ENCODE results near the gene VAC14. TPM values are rescaled to one million over a fixed set of nuclear protein-coding genes. Genes with fewer than 3 reads are reported as not detected.

The VAC14 gene
- total RNA-seq, 1 experiment from 2014 or later = 49.9 TPM

DNA sequence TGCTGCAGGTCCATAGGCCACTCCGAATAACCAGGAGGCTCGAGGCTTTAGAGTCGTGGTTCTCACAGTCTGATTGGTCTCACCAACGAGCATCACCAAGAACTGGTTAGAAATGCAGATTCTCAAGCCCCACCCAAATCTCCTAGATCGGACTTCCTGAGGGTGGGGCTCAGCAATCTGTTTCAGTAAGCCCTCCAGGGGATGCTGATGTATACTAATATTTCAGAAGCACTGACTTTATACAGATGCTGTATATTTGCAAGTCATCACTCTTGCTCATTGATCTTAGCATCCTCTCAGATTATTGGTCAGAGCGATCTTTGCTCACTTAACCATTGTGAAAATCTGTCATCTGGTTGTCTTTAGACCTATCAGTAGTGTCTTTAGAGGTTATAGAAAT is 4.4 kb upstream of the VAC14 start:
- no peaks in the 10 kb centered on the region for H3K79me1 ChIP-seq (ENCODE audit: insufficient read depth, low read depth, low read length, poor library complexity, severe bottlenecking)
- no peak overlapping the region for H2BK120ac ChIP-seq (ENCODE audit: low read depth, low read length, poor library complexity, severe bottlenecking)
- Mint-ChIP-seq H3K4me1 (peaks cover 8 to 12% of the 10 kb centered on the region in 2 experiments), H3K4me3 (no peak overlapping the region), H3K27me3 (ENCODE audit: low read depth) (peaks cover 70% of the 10 kb centered on the region), H3K36me3 (ENCODE audit: insufficient read depth in 1 of 3, low read depth in 3 of 3) (no peaks in the 10 kb centered on the region), H3K27ac (no peak overlapping the region), H3K9me3 (no peaks in the 10 kb centered on the region; a peak in 1 of 5 replicates)
- H4K5ac ChIP-seq (ENCODE audit: insufficient read length, low read depth, low read length) = no peak overlapping the region
- no peaks in the 10 kb centered on the region; the same call in 1 of the 2 replicates for H3K27me3 ChIP-seq (ENCODE audit: insufficient read depth, low read length)
- H3K18ac ChIP-seq (ENCODE audit: insufficient read length, low read depth, low read length) = no peak overlapping the region
- H3K23ac ChIP-seq (ENCODE audit: insufficient read length, low read depth, low read length) = no peak overlapping the region
- no peaks in the 10 kb centered on the region for H4K20me1 ChIP-seq (ENCODE audit: control insufficient read depth, insufficient read depth, insufficient read length)
- no peak overlapping the region for H2AFZ ChIP-seq (ENCODE audit: low read length)
- TF ChIP-seq, protein P1, sequence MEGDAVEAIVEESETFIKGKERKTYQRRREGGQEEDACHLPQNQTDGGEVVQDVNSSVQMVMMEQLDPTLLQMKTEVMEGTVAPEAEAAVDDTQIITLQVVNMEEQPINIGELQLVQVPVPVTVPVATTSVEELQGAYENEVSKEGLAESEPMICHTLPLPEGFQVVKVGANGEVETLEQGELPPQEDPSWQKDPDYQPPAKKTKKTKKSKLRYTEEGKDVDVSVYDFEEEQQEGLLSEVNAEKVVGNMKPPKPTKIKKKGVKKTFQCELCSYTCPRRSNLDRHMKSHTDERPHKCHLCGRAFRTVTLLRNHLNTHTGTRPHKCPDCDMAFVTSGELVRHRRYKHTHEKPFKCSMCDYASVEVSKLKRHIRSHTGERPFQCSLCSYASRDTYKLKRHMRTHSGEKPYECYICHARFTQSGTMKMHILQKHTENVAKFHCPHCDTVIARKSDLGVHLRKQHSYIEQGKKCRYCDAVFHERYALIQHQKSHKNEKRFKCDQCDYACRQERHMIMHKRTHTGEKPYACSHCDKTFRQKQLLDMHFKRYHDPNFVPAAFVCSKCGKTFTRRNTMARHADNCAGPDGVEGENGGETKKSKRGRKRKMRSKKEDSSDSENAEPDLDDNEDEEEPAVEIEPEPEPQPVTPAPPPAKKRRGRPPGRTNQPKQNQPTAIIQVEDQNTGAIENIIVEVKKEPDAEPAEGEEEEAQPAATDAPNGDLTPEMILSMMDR (conservative IDR thresholded peaks at IDR 0.05) = no peak
- H2AK5ac ChIP-seq (ENCODE audit: insufficient read length, low read length) = no peak overlapping the region
- no peak overlapping the region for H3K9ac ChIP-seq (ENCODE audit: extremely low read depth, insufficient read length, low read length)
- no peak overlapping the region for H4K91ac ChIP-seq (ENCODE audit: insufficient read length, low read depth, low read length)
- no peak overlapping the region for H3K14ac ChIP-seq (ENCODE audit: insufficient read depth, low read length)
- no CpG with 5 or more reads among the region's 6 CpGs for WGBS (ENCODE audit: extremely low coverage, insufficient read length, low lambda C conversion rate)
- no peak overlapping the region for H2BK15ac ChIP-seq (ENCODE audit: low read depth, low read length)
- H2BK5ac ChIP-seq (ENCODE audit: insufficient read length, low read length) = no peak overlapping the region
- no peaks in the 10 kb centered on the region for H3K4me1 ChIP-seq (ENCODE audit: insufficient read depth, low read length)
- H3T11ph ChIP-seq (ENCODE audit: low read length) = no peak overlapping the region
- no peak overlapping the region for H3K27ac ChIP-seq (ENCODE audit: insufficient read length, low read depth, low read length)
- H3K9me3 ChIP-seq (ENCODE audit: control insufficient read depth, low read depth, low read length) = no peaks in the 10 kb centered on the region
- H2BK20ac ChIP-seq (ENCODE audit: low read depth, low read length, poor library complexity, severe bottlenecking) = no peak overlapping the region
- peaks cover under 1% of the 10 kb centered on the region; the same call in 1 of the 2 replicates for H3K79me2 ChIP-seq (ENCODE audit: insufficient read depth, low read length)
- H2BK12ac ChIP-seq (ENCODE audit: insufficient read length, low read depth, low read length) = no peak overlapping the region
- no peak overlapping the region for H3K56ac ChIP-seq (ENCODE audit: insufficient read length, low read depth, low read length)
- H3K4ac ChIP-seq (ENCODE audit: low read depth, low read length) = no peak overlapping the region
- no peak overlapping the region for H3K4me2 ChIP-seq (ENCODE audit: insufficient read depth, insufficient read length, low read length)
- H3K23me2 ChIP-seq (ENCODE audit: insufficient read length, low read depth, low read length, poor library complexity, severe bottlenecking) = peaks cover 2% of the 10 kb centered on the region
- peak; percentile 20 for DNase-seq
- no peak overlapping the region for H4K8ac ChIP-seq (replicated peaks; ENCODE audit: insufficient read length, low read depth, low read length)
